WTC11 (cell line): Measurements from ENCODE around the gene ZFP42.

ENCODE experiments used
- CREB1 ChIP-seq: sonication (generic); formaldehyde crosslinking; IDR thresholded peaks from 2 replicates; pipeline ENCODE4 v1.8.0; 2023; ENCODE audit warnings: mild to moderate bottlenecking, missing genetic modification reagents
- NR3C1 ChIP-seq: sonication (generic); formaldehyde crosslinking; conservative IDR thresholded peaks from 2 replicates; pipeline ENCODE4 v1.8.1; 2023; ENCODE audit warnings: low read depth, mild to moderate bottlenecking, missing genetic modification reagents
- TEAD4 ChIP-seq: sonication (generic); formaldehyde crosslinking; IDR thresholded peaks from 2 replicates; pipeline ENCODE4 v1.8.0; 2022; ENCODE audit warnings: mild to moderate bottlenecking, missing genetic modification reagents

DNA sequence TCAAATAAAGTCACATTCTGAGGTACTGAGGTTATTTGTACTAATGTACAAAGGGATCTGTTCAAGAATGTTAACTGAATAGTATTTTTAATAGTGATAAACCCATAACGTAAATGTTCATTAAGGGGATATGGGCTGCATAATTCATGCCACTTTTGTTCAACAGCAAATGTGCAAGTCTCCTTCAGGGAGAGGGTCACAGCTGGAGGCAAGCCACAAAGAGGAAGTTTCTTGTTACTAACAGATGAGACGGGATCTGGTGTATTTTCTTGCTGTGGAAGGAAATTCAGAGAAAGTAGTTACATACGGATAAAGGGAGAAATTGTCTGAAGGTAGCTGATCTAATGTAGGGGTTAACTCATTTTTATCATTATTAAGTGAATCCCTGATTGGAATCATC lies 10.0 kb downstream of the ZFP42 start:
- TF ChIP-seq NR3C1, result no peak
- no peak for TF ChIP-seq CREB1 (CRISPR knock-in tag)
- no peak for TF ChIP-seq TEAD4 (CRISPR knock-in tag)
